ENCODE results near the gene ANTXRL. TPM values are rescaled to one million over a fixed set of nuclear protein-coding genes. Genes with fewer than 3 reads are reported as not detected.
"Not testable (repeated sequence)": the region's sequence is repeated elsewhere in the genome, so short reads cannot be mapped to it uniquely, and the experiment has no call there.

ANTXRL gene
- total RNA-seq, 1 experiment from 2014 or later: not detected

- Histone ChIP-seq H4K20me1 (ENCODE audit: low read length) (no peaks in the 10 kb centered on the region), H3K9ac (ENCODE audit: low read length) (no peak overlapping the region), H3K79me2 (ENCODE audit: low read length) (no peaks in the 10 kb centered on the region), H3K9me3 (ENCODE audit: low read length) (no peaks in the 10 kb centered on the region), H3F3A (ENCODE audit: low read length, unreplicated experiment) (no peaks in the 10 kb centered on the region), H3K27me3 (ENCODE audit: low read length) (no peaks in the 10 kb centered on the region), H3K4me1 (ENCODE audit: insufficient read depth, low read length) (no peaks in the 10 kb centered on the region), H3K36me3 (ENCODE audit: low read depth, low read length) (no peaks in the 10 kb centered on the region), H2AFZ (ENCODE audit: low read length) (no peak overlapping the region), H3K9me2 (replicated peaks; ENCODE audit: low read length) (no peaks in the 10 kb centered on the region), H3K4me3 (ENCODE audit: low read length) (no peak overlapping the region), H3K27ac (ENCODE audit: low read length) (no peak overlapping the region), H3K4me2 (ENCODE audit: low read length) (no peak overlapping the region)
- intact Hi-C loops (cut with micrococcal nuclease): no loop called here
- no peak for DNase-seq
- CTCF ChIA-PET: no interaction called here
- POLR2A ChIA-PET (ENCODE audit: unreplicated experiment): no interaction called here
- no peak for TF ChIP-seq EZH2 (IDR thresholded peaks at IDR 0.05; ENCODE audit: low read length, unreplicated experiment)
- TF ChIP-seq EZH2phosphoT487 (IDR thresholded peaks at IDR 0.05; ENCODE audit: borderline replicate concordance, low read length): no peak
- no peak for TF ChIP-seq CTCF (conservative IDR thresholded peaks at IDR 0.05; ENCODE audit: low read depth, low read length)
- no TSS peak for BruUV-seq (replicated peaks)
- no peak; the same call in 1 of the 2 replicates for ATAC-seq
These were observed 17.3 kb downstream of the ANTXRL start for GRCh38 chr10:46304062-46304461.

GRCh38 chr10:46304671-46305070 is 17.9 kb downstream of the ANTXRL start:
- H3K4me3 ChIP-seq (ENCODE audit: low read length); H3K4me1 ChIP-seq (ENCODE audit: insufficient read depth, low read length); H3F3A ChIP-seq (ENCODE audit: low read length, unreplicated experiment); DNase-seq; H3K9ac ChIP-seq (ENCODE audit: low read length); H3K27me3 ChIP-seq (ENCODE audit: low read length); CTCF ChIA-PET; H3K9me2 ChIP-seq (replicated peaks; ENCODE audit: low read length); BruUV-seq (replicated peaks); H3K4me2 ChIP-seq (ENCODE audit: low read length); H3K36me3 ChIP-seq (ENCODE audit: low read depth, low read length); intact Hi-C loops (cut with micrococcal nuclease); ATAC-seq; H3K9me3 ChIP-seq (ENCODE audit: low read length); POLR2A ChIA-PET (ENCODE audit: unreplicated experiment); H3K79me2 ChIP-seq (ENCODE audit: low read length); H4K20me1 ChIP-seq (ENCODE audit: low read length); H3K27ac ChIP-seq (ENCODE audit: low read length); H2AFZ ChIP-seq (ENCODE audit: low read length): not testable (repeated sequence)

- no peak overlapping the region for H3K4me2 ChIP-seq (ENCODE audit: low read length)
These were observed 18.5 kb downstream of the ANTXRL start for GRCh38 chr10:46305079-46305818.

More at GRCh38 chr10:46305079-46305818, 18.5 kb downstream of the ANTXRL start:
- ChIA-PET POLR2A (ENCODE audit: unreplicated experiment) (no interaction called here), CTCF (no interaction called here)
- Histone ChIP-seq H3K9me3 (ENCODE audit: low read length) (no peaks in the 10 kb centered on the region), H3K4me3 (ENCODE audit: low read length) (no peak overlapping the region), H3K27ac (ENCODE audit: low read length) (no peak overlapping the region), H3K79me2 (ENCODE audit: low read length) (no peaks in the 10 kb centered on the region), H4K20me1 (ENCODE audit: low read length) (no peaks in the 10 kb centered on the region), H3K9ac (ENCODE audit: low read length) (no peak overlapping the region), H3K4me1 (ENCODE audit: insufficient read depth, low read length) (no peaks in the 10 kb centered on the region), H3K27me3 (ENCODE audit: low read length) (no peaks in the 10 kb centered on the region), H2AFZ (ENCODE audit: low read length) (no peak overlapping the region), H3F3A (ENCODE audit: low read length, unreplicated experiment) (no peaks in the 10 kb centered on the region), H3K9me2 (replicated peaks; ENCODE audit: low read length) (no peaks in the 10 kb centered on the region), H3K36me3 (ENCODE audit: low read depth, low read length) (no peaks in the 10 kb centered on the region)
- BruUV-seq (replicated peaks): no TSS peak
- intact Hi-C loops (cut with micrococcal nuclease): no loop called here
- DNase-seq (no peak), ATAC-seq (no peak)
- TF ChIP-seq CTCF (conservative IDR thresholded peaks at IDR 0.05; ENCODE audit: low read depth, low read length) (no peak), EZH2phosphoT487 (IDR thresholded peaks at IDR 0.05; ENCODE audit: borderline replicate concordance, low read length) (no peak), EZH2 (IDR thresholded peaks at IDR 0.05; ENCODE audit: low read length, unreplicated experiment) (no peak)

All from PC-3 (cell line).